DOHH2 (cell line): ENCODE measurements around the gene RPN2.

Experiments
- CTCF ChIP-seq: fragments of 200-600 bp; sonication (generic); IDR thresholded peaks from one replicate; pipeline ENCODE4 v1.5.1; 2014; ENCODE audit warnings: antibody characterized with exemption, mild to moderate bottlenecking, low read depth, low read length; ENCODE audit not compliant: poor library complexity, severe bottlenecking
- EZH2phosphoT487 ChIP-seq: fragments of 200-600 bp; sonication (generic); IDR thresholded peaks from 2 replicates; pipeline ENCODE4 v1.6.1; 2017; ENCODE audit warnings: borderline replicate concordance, mild to moderate bottlenecking, antibody characterized with exemption, low read length, moderate library complexity, mixed read lengths

- TF ChIP-seq CTCF, result no peak
- TF ChIP-seq EZH2phosphoT487, result no peak
These were observed 18.4 kb upstream of the RPN2 start for GRCh38 chr20:37160683-37161082.
